NK-92 (cell line): ENCODE measurements around the gene GRK5.

Experiments used
- DNase-seq: peaks from one replicate; lab custom pipeline; 2025; ENCODE audit not compliant: unreplicated experiment; lab: John Stamatoyannopoulos, UW

GRK5 gene

DNA sequence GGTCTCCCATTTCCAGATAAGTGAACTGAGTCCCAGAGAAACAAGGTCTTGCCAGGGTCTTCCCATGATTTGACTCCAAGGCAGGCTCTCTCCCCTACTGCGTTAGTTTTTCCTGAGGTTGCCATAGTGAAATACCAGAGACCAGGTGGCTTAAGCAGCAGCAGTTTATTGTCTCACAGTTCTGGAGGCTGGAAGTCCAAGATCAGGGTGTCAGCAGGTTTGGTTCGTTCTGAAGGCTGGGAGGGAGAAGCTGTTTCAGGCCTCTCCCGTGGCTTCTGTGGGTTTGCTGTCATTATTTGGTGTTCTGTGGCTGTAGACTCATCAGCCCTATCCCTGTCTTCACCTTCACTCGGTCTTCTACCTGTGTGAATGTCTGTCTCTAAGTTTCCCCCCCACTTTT, 129.9 kb downstream of the GRK5 start:
- no peak for DNase-seq

DNA sequence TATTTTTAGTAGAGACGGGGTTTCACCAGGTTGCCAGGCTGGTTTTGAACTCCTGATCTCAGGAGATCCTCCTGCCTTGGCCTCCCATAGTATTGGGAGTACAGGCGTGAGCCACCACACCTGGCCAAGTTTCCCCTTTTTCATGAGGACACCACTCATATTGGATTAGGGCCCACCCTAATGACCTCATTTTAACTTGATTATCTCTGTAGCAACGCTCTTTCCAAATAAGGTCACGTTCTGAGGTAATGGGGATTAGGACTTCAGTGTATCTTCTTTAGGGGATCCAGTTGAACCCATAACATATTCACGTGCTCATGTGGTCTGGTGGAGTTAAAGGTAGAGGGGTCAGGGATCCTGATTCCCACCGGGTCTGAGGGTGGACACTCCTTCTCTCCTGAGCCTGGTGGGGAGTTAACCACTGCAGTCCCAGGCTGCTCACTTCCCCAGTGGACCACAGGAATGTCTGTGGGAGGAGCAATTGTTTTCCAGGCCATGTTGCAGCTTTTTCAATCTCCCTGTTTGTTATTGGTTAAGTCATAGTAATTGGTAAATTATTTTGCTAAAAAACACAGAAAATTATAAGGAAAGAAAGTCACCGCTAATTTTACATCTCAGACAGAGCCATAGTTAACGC, 130.5 kb downstream of the GRK5 start:
- DNase-seq: no peak

DNA sequence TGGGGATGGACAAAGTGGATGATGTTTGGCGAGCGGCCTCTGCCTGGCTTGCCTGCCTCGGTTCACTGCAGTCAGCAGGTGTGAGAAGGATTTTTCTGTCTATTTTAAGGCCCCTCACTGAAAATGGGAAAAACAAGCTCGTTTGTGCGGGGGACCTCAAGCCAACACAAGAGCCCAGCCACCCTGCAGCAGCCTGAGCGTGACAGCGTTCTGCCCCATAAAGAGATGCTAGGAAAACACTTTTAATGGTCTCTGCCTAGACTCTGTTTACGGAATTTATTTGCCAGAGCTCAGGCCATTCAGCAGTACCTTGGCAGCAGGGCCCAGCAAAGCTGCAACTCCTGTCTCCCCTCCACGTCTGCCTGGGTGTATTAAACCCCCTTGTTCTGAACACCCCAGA, 131.7 kb downstream of the GRK5 start:
- DNase-seq: no peak

DNA sequence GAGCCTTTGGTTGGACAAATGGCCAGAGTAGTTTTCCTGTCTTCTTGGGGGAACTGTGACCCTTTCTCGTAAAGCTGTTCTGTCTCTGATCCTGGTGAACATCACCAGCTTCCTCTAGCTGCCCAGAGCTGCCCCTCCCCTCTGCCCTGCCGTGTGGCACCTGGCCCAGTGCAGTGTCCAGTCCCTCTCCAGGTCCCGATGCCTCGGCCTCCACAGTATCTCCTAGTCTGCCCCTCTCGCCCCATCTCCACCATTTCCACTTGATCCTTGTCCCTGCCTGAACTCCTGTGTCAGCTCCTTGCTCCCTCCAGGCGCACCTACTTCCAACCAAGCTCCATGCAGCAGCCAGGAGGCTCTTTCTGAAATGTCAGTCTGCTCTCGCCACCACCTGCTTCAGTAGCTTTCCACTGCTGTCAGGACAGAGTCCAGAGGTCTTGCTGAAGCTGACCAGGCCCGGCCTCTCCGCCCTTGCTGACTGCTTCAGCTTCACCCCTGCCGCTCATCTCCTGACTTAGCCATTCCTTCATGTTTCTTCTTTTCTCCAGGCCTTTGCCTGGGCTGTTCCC, 133.6 kb downstream of the GRK5 start:
- no peak for DNase-seq

DNA sequence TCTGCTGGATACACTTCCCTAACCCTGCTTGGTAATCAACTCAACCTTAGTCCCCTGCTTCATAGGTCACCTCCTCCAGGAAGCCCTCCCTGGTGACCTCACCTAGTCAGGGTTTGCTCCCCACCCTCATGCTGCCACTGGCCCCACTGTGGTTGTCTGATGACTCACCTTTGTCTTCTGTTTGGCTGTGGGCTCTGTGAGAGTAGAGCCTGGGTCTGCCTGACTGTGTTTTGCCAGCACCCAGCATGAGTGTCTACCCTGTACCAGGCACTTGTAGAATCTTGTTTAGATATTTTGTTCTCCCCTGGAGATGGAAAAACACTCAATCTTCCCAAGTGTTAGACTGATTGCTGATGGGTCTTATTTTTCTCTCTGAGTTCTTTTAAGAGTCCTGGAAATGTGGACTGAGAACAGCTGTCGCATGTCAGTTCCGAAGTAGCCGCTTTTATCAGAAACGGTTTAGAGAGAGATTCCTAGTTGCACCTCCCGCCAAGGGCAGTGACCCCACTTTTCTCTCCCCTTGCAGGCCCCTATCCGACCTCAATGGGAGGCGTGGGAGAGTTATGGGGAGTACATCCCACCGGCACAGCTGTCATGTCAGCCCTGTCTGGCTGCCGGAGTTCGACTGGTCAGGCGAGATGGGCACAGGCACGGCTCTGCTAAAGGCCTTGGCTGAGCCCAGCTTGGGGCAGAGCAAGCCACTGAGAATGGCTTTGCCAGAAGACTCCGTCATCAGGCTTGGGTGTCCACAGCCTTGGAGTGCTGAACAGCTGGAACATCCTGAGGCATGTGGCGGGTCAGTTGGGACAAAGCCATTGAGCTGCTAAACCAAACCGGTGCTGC, 134.3 kb downstream of the GRK5 start:
- DNase-seq: no peak

DNA sequence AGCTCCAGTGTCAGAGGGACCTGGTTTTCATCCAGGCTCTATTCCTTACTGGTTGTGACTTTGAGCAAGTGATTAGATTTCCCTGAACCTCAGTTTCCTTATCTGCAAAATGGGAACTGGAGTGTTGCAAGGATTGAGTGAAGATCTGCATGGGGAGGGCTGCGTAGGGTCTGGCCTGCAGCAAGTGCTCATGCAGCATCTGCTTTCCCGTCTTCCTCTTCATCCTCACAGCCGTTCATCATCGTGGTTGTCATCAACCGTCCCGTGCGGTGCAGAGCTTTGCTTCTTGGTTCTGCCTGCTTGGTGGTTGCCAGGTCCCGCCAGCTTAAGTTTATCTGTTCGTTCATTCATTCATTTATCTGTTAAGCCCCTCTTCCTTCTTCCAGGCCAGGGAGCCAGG, 135.0 kb downstream of the GRK5 start:
- no peak for DNase-seq

DNA sequence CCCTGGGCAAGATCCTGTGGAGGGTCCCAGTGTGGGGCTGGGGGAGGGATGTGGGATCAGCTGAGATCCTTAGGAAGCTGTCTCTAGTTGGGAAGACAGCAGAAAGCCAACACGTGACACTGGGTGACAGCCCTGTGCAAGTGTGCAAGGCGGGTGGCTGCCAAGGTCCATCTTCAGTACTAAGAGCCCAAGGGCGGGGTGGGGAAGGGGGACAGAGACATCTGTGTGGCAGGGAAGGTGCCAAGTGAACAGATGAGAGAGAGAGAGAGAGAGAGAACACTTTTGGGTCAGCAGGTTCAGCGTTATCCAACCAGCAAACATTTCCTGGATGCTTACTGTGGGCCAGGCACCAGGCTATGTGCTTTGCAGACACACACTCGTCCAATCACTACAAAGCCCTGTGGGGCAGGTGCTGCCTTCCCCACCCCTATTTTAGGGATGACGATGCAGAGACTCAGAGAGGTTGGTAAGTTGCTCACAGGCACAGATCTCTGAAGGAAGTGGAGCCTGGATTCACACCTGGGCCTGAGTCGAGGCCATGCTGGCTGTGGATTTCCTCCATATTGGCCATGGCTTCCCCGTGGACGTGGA, 135.7 kb downstream of the GRK5 start:
- DNase-seq: no peak

DNA sequence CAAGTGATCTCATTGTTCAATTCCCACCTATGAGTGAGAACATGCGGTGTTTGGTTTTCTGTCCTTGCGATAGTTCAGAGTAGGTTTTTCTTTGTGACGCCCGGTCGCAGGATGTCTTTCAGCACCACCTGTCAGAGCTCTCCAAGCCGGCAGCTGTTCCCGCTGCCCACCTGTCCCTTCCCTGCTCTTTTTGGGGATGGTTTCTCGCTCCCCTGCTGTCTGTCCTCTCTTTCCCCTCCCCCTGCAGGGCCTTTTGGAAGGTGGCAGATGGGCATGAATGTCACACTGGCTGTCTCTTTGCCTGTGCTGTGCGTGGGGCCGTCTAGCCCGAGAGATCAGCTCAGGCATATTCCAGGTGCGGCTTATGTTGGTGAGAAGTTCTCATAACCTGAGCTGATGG, 137.0 kb downstream of the GRK5 start:
- no peak for DNase-seq

DNA sequence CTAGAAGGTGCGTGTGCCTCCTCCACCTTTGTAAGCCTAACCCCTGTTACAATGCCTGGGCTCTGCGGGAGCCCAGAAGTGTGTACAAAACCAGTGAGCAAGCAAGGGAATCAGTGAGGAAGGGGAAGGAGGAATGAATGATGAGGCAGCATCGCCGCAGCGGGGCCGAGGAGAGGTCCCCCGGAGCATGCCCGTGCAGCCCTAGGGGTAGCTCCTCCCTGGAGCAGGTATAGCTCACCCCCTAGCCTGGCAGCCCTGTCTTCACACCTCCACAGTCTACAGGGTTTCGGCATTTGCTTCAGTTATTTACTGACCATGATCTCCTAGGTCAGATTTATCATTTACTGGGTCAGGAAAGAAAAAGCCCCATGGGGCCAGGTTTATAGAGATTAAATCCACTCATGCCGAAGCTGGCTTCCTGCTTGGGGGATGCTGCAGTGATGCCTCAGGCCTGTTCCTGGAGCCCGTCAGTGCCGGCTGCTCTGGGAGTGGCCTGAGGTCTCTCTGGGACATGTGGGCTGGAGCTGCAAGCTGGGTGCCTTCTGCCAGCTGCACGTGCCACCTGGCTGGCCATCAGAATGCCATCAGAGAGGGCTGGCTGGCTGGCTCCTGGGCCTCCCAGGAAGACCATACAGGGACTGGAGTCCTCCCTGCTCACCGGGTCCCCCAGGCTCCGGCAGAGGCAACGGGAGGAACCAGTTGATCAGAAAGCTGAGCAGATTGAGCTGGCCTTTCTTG, 138.9 kb downstream of the GRK5 start:
- no peak for DNase-seq

DNA sequence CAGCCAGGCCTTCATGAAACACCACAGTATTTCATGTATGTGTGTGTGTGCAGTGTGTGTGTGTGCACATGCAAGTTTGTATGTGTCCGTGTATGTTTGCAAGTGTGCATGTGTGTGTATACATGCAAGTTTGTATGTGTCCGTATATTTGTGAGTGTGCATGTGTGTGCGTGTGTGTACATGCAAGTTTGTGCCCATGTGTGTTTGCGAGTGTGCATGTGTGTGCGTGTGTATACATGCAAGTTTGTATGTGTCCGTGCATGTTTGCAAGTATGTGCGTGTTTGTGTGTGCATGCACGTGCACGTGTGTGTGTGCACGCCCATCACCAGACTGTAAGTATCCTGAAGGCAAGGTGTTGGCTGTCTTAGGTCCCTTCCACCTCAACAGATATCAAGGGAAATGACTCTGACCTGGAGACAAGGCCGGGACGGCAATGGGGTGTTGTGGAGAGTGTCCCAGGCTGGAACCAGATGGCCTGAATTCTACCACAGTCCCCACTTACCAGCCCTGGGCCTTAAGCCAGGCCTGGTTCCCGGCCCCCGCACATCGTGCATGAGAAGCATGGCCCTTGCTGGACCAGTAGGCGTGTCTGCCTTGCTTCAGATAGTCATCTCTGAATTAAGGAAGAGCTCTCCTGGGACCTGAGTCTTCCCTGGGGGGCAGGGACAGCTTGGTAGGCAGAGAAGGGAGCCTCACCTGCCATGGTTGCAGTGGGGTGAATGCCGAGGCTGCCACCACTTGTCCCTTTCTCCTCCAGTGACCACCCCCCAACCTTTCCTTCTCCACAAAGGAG, 140.0 kb downstream of the GRK5 start:
- DNase-seq: no peak

DNA sequence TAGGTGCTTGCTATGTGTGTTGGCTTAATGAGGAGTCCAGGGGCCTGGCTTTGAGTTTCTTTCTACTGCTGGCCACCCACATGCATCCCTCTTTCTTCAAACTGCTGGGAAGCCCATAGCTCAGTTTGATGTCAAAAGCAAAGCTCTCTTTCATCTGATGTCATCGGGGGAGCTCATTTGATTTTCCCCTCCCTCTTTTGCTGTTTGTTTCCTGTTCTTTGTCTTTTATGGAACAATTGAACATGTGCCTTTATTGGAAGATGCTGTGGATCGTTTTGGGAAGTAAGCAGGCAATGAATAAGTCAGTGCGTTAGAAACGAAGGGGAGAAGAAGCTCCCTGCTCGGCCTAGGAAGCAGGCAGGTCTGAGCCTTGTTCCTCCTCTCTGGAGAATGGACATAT, 140.7 kb downstream of the GRK5 start:
- DNase-seq: no peak

DNA sequence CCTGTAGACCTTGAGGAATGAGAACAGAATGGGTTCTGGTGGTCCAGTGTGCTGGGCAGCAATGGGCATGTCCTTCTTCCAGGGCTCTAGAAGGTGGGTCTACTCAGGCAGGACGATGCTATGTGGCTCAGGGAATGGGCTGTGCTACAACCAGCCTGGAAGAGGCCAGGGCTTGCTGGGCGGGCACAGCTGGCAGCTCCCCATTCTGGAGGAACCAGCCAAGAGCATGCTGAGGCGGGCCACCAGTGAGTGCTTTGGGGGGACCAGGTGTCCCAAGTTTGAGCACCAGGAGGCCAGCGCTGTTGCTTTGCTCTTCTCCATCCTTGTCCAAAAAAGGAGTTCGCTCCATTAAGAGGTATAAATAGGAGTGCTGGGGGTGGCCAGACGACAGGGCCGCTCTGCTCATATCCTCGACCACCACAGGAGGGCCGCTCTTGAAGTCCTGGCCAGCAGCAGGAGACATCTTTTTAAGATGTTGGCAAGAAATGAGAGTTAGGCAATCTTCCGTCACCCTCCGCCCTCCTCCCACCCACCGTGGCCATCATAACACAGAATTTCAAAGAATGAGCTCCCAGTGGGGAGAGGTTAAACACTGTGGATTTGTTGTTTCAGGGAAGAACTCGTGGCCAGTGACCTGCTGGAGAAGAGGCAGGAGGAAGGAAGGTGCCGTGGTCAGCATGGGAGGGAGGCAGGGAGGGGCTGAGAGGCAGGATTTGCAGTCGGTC, 141.3 kb downstream of the GRK5 start:
- no peak for DNase-seq

DNA sequence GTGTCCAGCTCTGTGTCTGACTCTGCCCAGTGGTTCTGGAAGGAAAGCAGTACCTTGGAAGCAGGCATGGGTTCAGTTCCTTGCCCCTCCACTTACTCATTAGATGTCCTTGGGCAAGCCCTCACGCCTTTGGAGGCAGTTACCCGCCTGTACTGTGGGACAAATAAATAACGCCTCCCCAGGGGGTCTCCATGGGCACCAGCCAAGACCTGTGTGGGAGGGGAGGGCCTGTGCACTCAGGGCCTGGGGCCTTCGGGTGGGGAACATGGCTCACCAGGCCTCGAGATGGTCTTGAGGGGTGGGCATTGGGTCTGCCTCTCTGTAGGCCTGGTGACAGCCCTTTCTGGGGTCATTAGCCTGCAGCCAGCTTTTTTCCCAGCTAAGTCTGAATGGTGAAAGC, 142.0 kb downstream of the GRK5 start:
- no peak for DNase-seq

DNA sequence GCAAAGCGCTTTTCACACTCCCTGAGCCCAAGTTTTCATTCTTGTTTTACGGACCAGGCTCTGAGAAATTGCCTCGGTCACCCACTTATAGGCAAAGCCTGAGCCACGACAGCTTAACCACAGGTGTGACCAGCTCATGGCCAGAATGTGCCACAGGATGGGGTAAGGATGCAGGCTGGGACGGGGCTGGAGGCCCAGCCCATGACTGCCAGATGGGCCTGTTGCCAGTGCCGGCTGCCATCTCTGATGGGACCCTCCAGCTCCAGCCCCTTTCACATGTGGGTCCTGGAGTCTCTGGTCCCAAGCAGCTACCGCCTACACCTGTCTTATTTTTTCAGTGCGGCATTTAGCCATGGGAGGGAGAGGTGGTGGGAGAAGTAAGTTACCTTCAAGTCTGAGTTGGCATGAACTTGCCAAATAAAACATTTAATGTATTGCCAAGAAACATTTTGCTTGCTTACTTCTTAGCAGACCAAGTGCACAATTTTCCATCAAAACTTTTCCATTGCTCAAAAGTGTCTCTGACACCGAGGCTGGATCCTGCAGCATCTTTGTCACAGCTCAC, 142.6 kb downstream of the GRK5 start:
- no peak for DNase-seq

DNA sequence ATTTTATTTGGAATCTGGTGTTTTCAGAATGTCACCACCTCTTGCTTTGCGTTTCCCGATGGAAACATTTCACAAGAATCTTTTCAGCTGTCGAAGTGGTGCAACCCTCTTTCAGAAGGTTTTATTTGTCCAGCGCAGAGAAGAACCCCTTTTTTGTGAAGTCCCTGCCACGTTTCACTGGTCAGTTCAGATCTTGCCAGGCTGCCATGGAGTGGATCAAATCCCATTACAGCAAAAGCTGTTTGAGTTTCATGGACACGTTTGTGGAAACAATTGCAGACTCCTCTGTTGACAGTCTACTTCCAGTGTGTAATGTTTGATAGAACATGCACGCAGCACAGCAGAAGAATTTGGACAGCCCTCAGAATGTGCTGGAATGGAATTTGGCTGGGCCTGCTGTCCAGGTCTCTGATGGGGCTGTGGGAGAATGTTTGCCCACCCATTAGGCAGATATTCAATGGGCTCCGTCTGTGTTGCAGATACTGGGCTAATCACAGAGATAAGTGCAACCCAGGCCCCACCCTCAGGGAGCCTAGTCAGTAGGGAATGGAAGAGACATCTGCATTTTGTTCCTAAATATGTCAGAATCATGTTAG, 143.2 kb downstream of the GRK5 start:
- DNase-seq: no peak

DNA sequence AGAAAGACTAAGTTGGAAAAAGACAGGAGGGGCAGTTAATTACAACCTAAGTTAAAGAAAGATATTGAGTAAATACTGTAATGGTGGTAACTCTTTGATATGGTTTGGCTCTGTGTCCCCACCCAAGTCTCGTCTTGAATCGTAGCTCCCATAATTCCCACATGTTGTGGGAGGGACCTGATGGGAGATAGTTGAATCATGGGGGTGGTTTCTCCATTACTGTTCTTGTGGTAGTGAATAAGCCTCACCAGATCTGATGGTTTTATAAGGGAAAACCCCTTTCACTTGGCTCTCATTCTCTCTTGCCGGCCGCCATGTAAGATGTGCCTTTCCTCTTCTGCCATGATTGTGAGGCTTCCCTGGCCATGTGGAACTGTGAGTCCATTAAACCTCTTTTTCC, 143.8 kb downstream of the GRK5 start:
- DNase-seq: no peak

DNA sequence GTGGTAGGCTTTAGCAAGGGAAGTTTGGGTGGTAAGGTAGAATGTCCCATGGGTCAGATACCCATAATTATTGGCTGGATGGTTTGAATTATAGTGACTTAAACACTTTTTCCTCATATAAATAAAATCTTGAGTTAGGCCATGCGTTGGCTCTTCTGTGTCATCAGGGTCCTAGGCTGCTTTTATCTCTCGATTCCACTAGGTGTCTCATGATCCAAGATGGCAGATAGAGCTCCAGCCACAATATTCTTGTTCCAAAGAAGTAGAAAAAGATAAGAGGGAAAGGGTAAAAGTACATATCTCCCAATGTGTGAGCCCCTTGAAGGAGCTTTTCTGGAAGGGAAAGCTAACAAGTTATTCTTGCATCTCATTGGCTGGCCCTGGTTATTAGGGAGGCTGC, 144.7 kb downstream of the GRK5 start:
- no peak for DNase-seq

DNA sequence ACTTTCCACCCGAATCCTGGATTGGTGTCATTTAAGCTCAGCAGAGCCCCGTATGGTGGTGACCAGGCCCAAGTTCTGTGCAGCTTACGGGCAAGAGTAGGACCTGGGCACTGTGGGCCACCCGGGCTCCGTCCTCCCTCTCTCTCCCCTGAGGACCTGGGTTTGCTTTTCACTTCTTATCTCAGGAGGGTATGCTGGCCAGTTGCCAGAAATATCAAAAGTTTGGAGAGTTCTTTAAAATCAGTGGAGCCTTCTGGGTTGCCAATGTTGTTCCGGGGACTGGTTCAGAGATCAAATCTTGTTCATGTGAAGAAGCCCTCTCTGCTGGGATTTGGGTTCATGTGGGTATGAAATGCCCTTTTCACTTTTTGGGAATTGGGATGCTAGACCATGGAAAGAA, 145.4 kb downstream of the GRK5 start:
- no peak for DNase-seq

DNA sequence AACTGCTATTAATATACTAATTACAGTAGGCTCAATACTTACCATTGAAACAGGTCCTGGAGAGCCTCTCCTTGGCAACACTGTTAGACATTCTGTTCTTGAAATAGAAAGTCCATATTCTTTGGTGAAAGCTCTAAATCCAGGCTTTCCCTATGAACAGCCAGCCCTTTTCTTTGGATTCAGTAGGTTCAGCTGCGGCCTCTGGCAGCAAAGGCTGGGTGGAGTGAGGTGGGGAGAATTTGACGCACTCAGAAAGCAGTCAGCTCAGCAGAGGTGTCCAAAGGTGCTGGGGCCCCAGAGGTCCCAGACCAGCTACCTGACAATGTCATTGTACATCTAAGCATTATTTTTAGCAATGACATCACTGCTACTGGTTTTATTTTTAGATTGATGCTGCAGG, 146.1 kb downstream of the GRK5 start:
- DNase-seq: no peak
